Erythroblast (primary cell): ENCODE data around the gene CYP3A7.
"Not testable (repeated sequence)": the region's sequence is repeated elsewhere in the genome, so short reads cannot be mapped to it uniquely, and the experiment has no call there.

ENCODE experiments used
- DNase-seq, 2 experiments: peaks; one replicate each; lab custom pipeline; 2025; lab: John Stamatoyannopoulos, UW
- GATA1 ChIP-seq: IDR thresholded peaks from 2 replicates; pipeline ENCODE4 v1.6.1; 2011; ENCODE audit warnings: low read depth, mild to moderate bottlenecking, control low read depth, low read length, moderate library complexity
- POLR2A ChIP-seq: IDR thresholded peaks from 2 replicates; pipeline ENCODE4 v1.6.1; 2011; ENCODE audit warnings: mild to moderate bottlenecking, low read length

The CYP3A7 gene

GRCh38 chr7:99699946-99700345 lies 35.0 kb downstream of the CYP3A7 start:
- DNase-seq = no peak
- TF ChIP-seq POLR2A (no peak), GATA1 (no peak)

- peak in 1 of 2 experiments; percentile 6 for DNase-seq
These were observed 35.9 kb downstream of the CYP3A7 start for GRCh38 chr7:99698867-99699730.

- no peak for DNase-seq
- no peak for TF ChIP-seq POLR2A
- TF ChIP-seq GATA1 = no peak
These were observed 40.1 kb downstream of the CYP3A7 start for GRCh38 chr7:99694912-99695304.

- TF ChIP-seq GATA1 (no peak), POLR2A (no peak)
- DNase-seq = peak; percentile 25 to 48
These were observed 40.6 kb downstream of the CYP3A7 start for GRCh38 chr7:99694201-99694911.

GRCh38 chr7:99693427-99694200 lies 41.4 kb downstream of the CYP3A7 start:
- TF ChIP-seq GATA1 (peak; percentile 85), POLR2A (no peak)
- peak; percentile 84 to 94 for DNase-seq

- no peak for TF ChIP-seq GATA1
- no peak for TF ChIP-seq POLR2A
- DNase-seq = no peak
These were observed 41.9 kb downstream of the CYP3A7 start for GRCh38 chr7:99693100-99693426.

- not testable (repeated sequence) for DNase-seq
These were observed 42.4 kb downstream of the CYP3A7 start for GRCh38 chr7:99692563-99692962.

- DNase-seq = peak; percentile 18 to 54
These were observed 43.3 kb downstream of the CYP3A7 start for GRCh38 chr7:99691658-99692057.

- not testable (repeated sequence) for DNase-seq
These were observed 44.1 kb downstream of the CYP3A7 start for GRCh38 chr7:99690918-99691317.

GRCh38 chr7:99685871-99686608 lies 49.0 kb downstream of the CYP3A7 start:
- DNase-seq = peak; percentile 70 to 86

- DNase-seq = no peak
- TF ChIP-seq POLR2A (no peak), GATA1 (no peak)
These were observed 49.8 kb downstream of the CYP3A7 start for GRCh38 chr7:99685129-99685758.

GRCh38 chr7:99679400-99680191 lies 55.4 kb downstream of the CYP3A7 start, which contains the start of gene CYP3A5:
Gene CYP3A5, minus strand, starts transcription at chr7:99679996. Its CDS starts 100 bp downstream, at chr7:99679896.
- TF ChIP-seq POLR2A (no peak), GATA1 (no peak)
- peak in 1 of 2 experiments; percentile 52 for DNase-seq

GRCh38 chr7:99679032-99679399 lies 56.0 kb downstream of the CYP3A7 start:
- TF ChIP-seq GATA1 (no peak), POLR2A (no peak)
- no peak for DNase-seq
